RWPE2 (cell line): ENCODE measurements around the gene C1QTNF6.

Source experiments
- ATAC-seq: fragments of 200-7000 bp; cut with Tn5 transposase; 3 replicates; pipeline ENCODE4 v1.9.1; 2021; ENCODE audit warnings: low read depth
- DNase-seq: peaks from one replicate; pipeline ENCODE4 v3.0.0-alpha.2; 2020; ENCODE audit warnings: low spot score
- H3K27ac ChIP-seq: fragments of 450-650 bp; 2 replicates; pipeline ENCODE4 v1.5.1; 2017; ENCODE audit warnings: mild to moderate bottlenecking; ENCODE audit not compliant: poor library complexity, severe bottlenecking
- H3K27me3 ChIP-seq: fragments of 250-450 bp; sonication (Bioruptor Pico); 2 replicates; pipeline ENCODE4 v1.5.1; 2021; ENCODE audit warnings: mild to moderate bottlenecking, moderate library complexity; ENCODE audit not compliant: insufficient read depth, poor library complexity, severe bottlenecking
- H3K36me3 ChIP-seq: fragments of 250-450 bp; sonication (Bioruptor Pico); 2 replicates; pipeline ENCODE4 v1.5.1; 2020; ENCODE audit warnings: low read depth, mild to moderate bottlenecking, moderate library complexity
- H3K4me1 ChIP-seq: fragments of 250-450 bp; sonication (Bioruptor Pico); 2 replicates; pipeline ENCODE4 v1.5.1; 2021; ENCODE audit warnings: mild to moderate bottlenecking, moderate library complexity; ENCODE audit not compliant: insufficient read depth, poor library complexity, severe bottlenecking
- H3K4me3 ChIP-seq: fragments of 250-450 bp; sonication (Bioruptor Pico); 2 replicates; pipeline ENCODE4 v1.5.1; 2021; ENCODE audit warnings: mild to moderate bottlenecking, moderate library complexity; ENCODE audit not compliant: severe bottlenecking
- H3K9me3 ChIP-seq: fragments of 250-450 bp; sonication (Bioruptor Pico); 2 replicates; pipeline ENCODE4 v1.5.1; 2021; ENCODE audit warnings: mild to moderate bottlenecking, moderate library complexity; ENCODE audit not compliant: severe bottlenecking
- CTCF ChIP-seq: fragments of 450-650 bp; IDR thresholded peaks from one replicate; pipeline ENCODE4 v1.5.1; 2017; ENCODE audit warnings: mild to moderate bottlenecking, moderate library complexity; ENCODE audit not compliant: poor library complexity, severe bottlenecking

The C1QTNF6 gene

GRCh38 chr22:37179622-37180420 is 8.2 kb downstream of the C1QTNF6 start:
- Histone ChIP-seq H3K4me3 (no peak overlapping the region), H3K36me3 (no peaks in the 10 kb centered on the region), H3K9me3 (no peaks in the 10 kb centered on the region), H3K4me1 (peaks cover 8% of the 10 kb centered on the region), H3K27me3 (no peaks in the 10 kb centered on the region), H3K27ac (no peak overlapping the region)
- no peak for ATAC-seq
- no peak for TF ChIP-seq CTCF
- DNase-seq, result peak; percentile 54

- Histone ChIP-seq H3K9me3 (no peaks in the 10 kb centered on the region), H3K27ac (no peak overlapping the region), H3K4me3 (no peak overlapping the region), H3K27me3 (no peaks in the 10 kb centered on the region), H3K4me1 (peaks cover 8% of the 10 kb centered on the region), H3K36me3 (no peaks in the 10 kb centered on the region)
- ATAC-seq, result no peak
- TF ChIP-seq CTCF, result no peak
- DNase-seq, result no peak
These were observed 8.9 kb downstream of the C1QTNF6 start for GRCh38 chr22:37179126-37179470.

- H3K27ac ChIP-seq, result peak overlapping the region; percentile 10
- H3K36me3 ChIP-seq, result no peaks in the 10 kb centered on the region
- H3K9me3 ChIP-seq, result no peaks in the 10 kb centered on the region
- no peak overlapping the region for H3K4me3 ChIP-seq
- peaks cover 8% of the 10 kb centered on the region for H3K4me1 ChIP-seq
- TF ChIP-seq CTCF, result no peak
- H3K27me3 ChIP-seq, result no peaks in the 10 kb centered on the region
- DNase-seq (peak; percentile 51), ATAC-seq (peak; percentile 65; the same call in 2 of the 3 replicates)
These were observed 9.5 kb downstream of the C1QTNF6 start for GRCh38 chr22:37178350-37179125.

- H3K4me1 ChIP-seq, result peaks cover 8% of the 10 kb centered on the region
- H3K27me3 ChIP-seq, result no peaks in the 10 kb centered on the region
- no peak for TF ChIP-seq CTCF
- DNase-seq, result peak; percentile 7
- H3K4me3 ChIP-seq, result no peak overlapping the region
- no peak for ATAC-seq
- H3K27ac ChIP-seq, result peak overlapping the region; percentile 10
- H3K36me3 ChIP-seq, result no peaks in the 10 kb centered on the region
- H3K9me3 ChIP-seq, result no peaks in the 10 kb centered on the region
These were observed 10.3 kb downstream of the C1QTNF6 start for GRCh38 chr22:37177755-37178154.
